ENCODE measurements around the gene ARL6IP1. TPM values are rescaled to one million over a fixed set of nuclear protein-coding genes. Genes with fewer than 3 reads are reported as not detected.

ARL6IP1 gene
- total and polyA plus RNA-seq, 5 donors from 2014 or later: 110 to 374 (median 281) TPM

- Histone ChIP-seq H3K27me3 (ENCODE audit: control insufficient read depth, insufficient read depth, low read length) (no peaks in the 10 kb centered on the region), H3K36me3 (ENCODE audit: control insufficient read depth, insufficient read depth, low read length) (peaks cover 43% of the 10 kb centered on the region), H3K27ac (ENCODE audit: insufficient read depth, low read length, poor library complexity, severe bottlenecking) (no peak overlapping the region), H3K4me1 (ENCODE audit: control insufficient read depth, insufficient read depth, low read length, poor library complexity, severe bottlenecking) (peaks cover 43% of the 10 kb centered on the region), H3K4me3 (ENCODE audit: low read depth, low read length) (peak overlapping the region; percentile 16), H3K9me3 (ENCODE audit: control insufficient read depth in 2 of 2, low read length in 2 of 2) (no peaks in the 10 kb centered on the region)
- Mint-ChIP-seq H3K4me1 (peaks cover 24 to 54% (median 41%) of the 10 kb centered on the region in 4 donors), H3K27ac (peak overlapping the region in 1 of 3 donors; percentile 0), H3K4me3 (peak overlapping the region in 1 of 4 donors; percentile 77), H3K36me3 (peaks cover 29% of the 10 kb centered on the region), H3K9me3 (no peaks in the 10 kb centered on the region), H3K27me3 (no peaks in the 10 kb centered on the region)
- ATAC-seq (ENCODE audit: low read depth in 2 of 2): no peak
- no peak for DNase-seq
These were observed 3.6 kb downstream of the ARL6IP1 start for GRCh38 chr16:18797746-18798145.

DNA sequence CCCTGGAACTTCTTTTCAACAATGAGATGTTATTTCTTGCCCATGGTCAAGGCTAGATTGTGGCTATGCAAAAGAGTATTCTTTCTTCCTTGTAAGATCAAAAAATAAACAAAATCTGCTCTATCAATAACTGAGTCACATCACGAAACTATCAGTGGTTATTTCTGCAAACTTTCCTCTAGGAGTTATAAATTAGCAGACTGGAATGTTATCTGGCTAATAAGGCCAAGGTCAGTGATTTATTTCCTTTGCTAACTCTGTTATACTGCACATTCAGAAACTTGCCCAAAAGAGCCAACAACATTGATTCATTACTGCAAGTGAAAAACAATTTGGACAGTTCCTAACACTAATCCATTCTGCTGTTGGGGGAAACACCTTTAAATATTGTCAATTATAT is 5.0 kb downstream of the ARL6IP1 start:
- Histone ChIP-seq H3K9me3 (ENCODE audit: control insufficient read depth in 2 of 2, low read length in 2 of 2) (no peaks in the 10 kb centered on the region), H3K27me3 (ENCODE audit: control insufficient read depth, insufficient read depth, low read length) (no peaks in the 10 kb centered on the region), H3K27ac (ENCODE audit: insufficient read depth, low read length, poor library complexity, severe bottlenecking) (no peak overlapping the region), H3K4me1 (ENCODE audit: control insufficient read depth, insufficient read depth, low read length, poor library complexity, severe bottlenecking) (peaks cover 32% of the 10 kb centered on the region), H3K4me3 (ENCODE audit: low read depth, low read length) (no peak overlapping the region), H3K36me3 (ENCODE audit: control insufficient read depth, insufficient read depth, low read length) (peaks cover 57% of the 10 kb centered on the region)
- no peak for DNase-seq
- H3K4me1 Mint-ChIP-seq: peaks cover 23 to 42% (median 39%) of the 10 kb centered on the region in 4 donors
- peak overlapping the region in 1 of 3 donors; percentile 44 for H3K27ac Mint-ChIP-seq
- H3K27me3 Mint-ChIP-seq: no peaks in the 10 kb centered on the region
- H3K4me3 Mint-ChIP-seq: peak overlapping the region in 1 of 4 donors; percentile 71
- H3K9me3 Mint-ChIP-seq: no peaks in the 10 kb centered on the region
- no peak for ATAC-seq (ENCODE audit: low read depth in 2 of 2)
- H3K36me3 Mint-ChIP-seq: peaks cover 31% of the 10 kb centered on the region

DNA sequence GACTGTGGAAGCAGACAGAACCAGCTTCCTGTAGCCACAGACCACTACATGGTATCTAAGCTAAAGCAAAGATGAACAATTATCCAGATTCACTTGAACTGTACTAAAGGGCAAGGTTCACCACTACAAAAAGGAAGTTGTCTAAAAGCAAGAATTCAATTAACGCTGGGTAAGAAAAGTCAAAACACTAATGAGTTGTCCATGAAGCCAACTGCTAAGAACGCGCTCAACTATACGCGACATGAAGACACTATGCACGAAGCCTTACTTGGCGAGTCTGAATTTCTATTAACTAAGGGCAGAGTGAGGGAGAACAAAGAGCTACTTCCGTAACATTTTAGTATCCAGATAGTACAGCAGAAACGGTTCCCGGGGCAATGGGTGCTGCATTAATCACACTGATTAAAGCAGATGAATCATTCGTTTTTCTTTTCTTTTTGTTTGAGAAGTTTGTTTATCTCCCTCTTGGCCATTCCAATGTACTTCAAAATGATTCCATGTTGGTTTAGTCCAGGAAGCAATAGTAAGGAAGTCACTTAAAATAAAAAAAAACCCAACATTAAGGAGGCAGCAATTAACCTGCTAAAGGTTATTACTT is 8.4 kb downstream of the ARL6IP1 start:
- H3K27ac ChIP-seq (ENCODE audit: insufficient read depth, low read length, poor library complexity, severe bottlenecking): no peak overlapping the region
- peaks cover 51% of the 10 kb centered on the region for H3K36me3 Mint-ChIP-seq
- DNase-seq: no peak
- H3K36me3 ChIP-seq (ENCODE audit: control insufficient read depth, insufficient read depth, low read length): peaks cover 61% of the 10 kb centered on the region
- no peak for ATAC-seq (ENCODE audit: low read depth in 2 of 2)
- H3K27ac Mint-ChIP-seq: peak overlapping the region in 1 of 3 donors; percentile 80
- peaks cover 15 to 37% (median 27%) of the 10 kb centered on the region in 4 donors for H3K4me1 Mint-ChIP-seq
- peak overlapping the region in 2 of 4 donors; percentile 62 to 70 for H3K4me3 Mint-ChIP-seq
- no peaks in the 10 kb centered on the region for H3K9me3 Mint-ChIP-seq
- no peak overlapping the region for H3K4me3 ChIP-seq (ENCODE audit: low read depth, low read length)
- no peaks in the 10 kb centered on the region for H3K27me3 Mint-ChIP-seq
- H3K9me3 ChIP-seq (ENCODE audit: control insufficient read depth in 2 of 2, low read length in 2 of 2): no peaks in the 10 kb centered on the region
- no peaks in the 10 kb centered on the region for H3K27me3 ChIP-seq (ENCODE audit: control insufficient read depth, insufficient read depth, low read length)
- H3K4me1 ChIP-seq (ENCODE audit: control insufficient read depth, insufficient read depth, low read length, poor library complexity, severe bottlenecking): peaks cover 19% of the 10 kb centered on the region

DNA sequence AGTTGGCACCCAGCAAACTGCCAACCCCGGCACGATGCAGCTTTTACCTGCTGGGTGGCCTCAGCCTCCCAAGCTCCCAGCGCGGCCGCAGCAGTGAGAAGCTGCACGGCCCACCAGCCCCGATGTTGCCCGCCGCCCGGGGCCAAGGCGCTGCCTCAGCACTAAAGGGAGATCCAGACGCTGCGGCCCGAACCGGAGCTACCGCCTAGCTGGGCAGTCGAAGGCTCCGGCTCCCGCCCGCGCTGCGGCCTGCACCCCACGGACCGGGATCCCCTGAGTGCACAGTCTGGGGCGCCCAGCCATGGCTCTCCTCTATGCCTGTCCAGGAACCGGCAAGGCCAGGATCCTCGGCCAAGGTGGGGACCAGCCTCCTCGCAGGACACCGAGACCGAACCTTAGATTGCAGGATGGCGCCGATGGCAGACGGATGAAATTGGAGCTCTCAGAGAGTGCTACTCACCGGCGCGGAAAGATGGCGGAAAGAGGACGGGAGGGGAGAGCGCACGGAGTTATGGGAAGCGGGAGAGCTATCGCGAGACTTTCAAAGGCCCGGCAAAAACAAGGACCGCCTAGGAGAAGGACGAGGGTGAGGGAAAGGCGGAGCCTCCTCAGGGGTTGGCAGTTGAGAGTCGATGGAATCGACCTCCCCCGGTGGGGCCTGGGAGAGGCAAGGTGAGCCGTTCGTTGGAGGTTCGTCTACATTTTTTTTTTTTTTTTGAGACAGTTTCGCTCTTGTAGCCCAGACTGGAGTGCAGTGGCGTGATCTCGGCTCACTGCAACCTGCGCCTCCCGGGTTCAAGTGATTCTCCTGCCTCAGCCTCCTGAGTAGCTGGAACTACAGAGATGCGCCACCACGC is 11.3 kb downstream of the ARL6IP1 start, which contains the start of gene RPS15A:
Gene RPS15A, minus strand, starts transcription at position 485 of the 857 bp plus-strand sequence. CDS start 1,221 bp downstream, outside the sequence.
- ATAC-seq (ENCODE audit: low read depth in 2 of 2) (peak; percentile 96 to 97), DNase-seq (peak; percentile 92 to 98 (median 94))
- Histone ChIP-seq H3K4me3 (ENCODE audit: low read depth, low read length) (peak within 1 kb of the TSS; percentile 99), H3K36me3 (ENCODE audit: control insufficient read depth, insufficient read depth, low read length) (peaks cover 66% of the 10 kb centered on the region), H3K27ac (ENCODE audit: insufficient read depth, low read length, poor library complexity, severe bottlenecking) (peak within 1 kb of the TSS; percentile 81), H3K9me3 (ENCODE audit: control insufficient read depth in 2 of 2, low read length in 2 of 2) (no peaks in the 10 kb centered on the region), H3K27me3 (ENCODE audit: control insufficient read depth, insufficient read depth, low read length) (no peaks in the 10 kb centered on the region), H3K4me1 (ENCODE audit: control insufficient read depth, insufficient read depth, low read length, poor library complexity, severe bottlenecking) (peaks cover 42% of the 10 kb centered on the region)
- Mint-ChIP-seq H3K36me3 (peaks cover 56% of the 10 kb centered on the region), H3K4me3 (peak within 1 kb of the TSS; percentile 89 to 99 (median 97)), H3K4me1 (peaks cover 24 to 53% (median 41%) of the 10 kb centered on the region in 4 donors), H3K9me3 (no peaks in the 10 kb centered on the region), H3K27me3 (no peaks in the 10 kb centered on the region), H3K27ac (peak within 1 kb of the TSS; percentile 95 to 99 (median 97))

GRCh38 chr16:18789515-18789849 is 11.9 kb downstream of the ARL6IP1 start:
- peaks cover 66% of the 10 kb centered on the region for H3K36me3 ChIP-seq (ENCODE audit: control insufficient read depth, insufficient read depth, low read length)
- H3K4me1 ChIP-seq (ENCODE audit: control insufficient read depth, insufficient read depth, low read length, poor library complexity, severe bottlenecking): peaks cover 48% of the 10 kb centered on the region
- Mint-ChIP-seq H3K27ac (peak overlapping the region; percentile 95 to 99 (median 97)), H3K4me3 (peak overlapping the region; percentile 89 to 99 (median 97)), H3K36me3 (peaks cover 62% of the 10 kb centered on the region), H3K27me3 (no peaks in the 10 kb centered on the region), H3K4me1 (peaks cover 29 to 59% (median 46%) of the 10 kb centered on the region in 4 donors), H3K9me3 (no peaks in the 10 kb centered on the region)
- no peaks in the 10 kb centered on the region for H3K27me3 ChIP-seq (ENCODE audit: control insufficient read depth, insufficient read depth, low read length)
- no peak for ATAC-seq (ENCODE audit: low read depth in 2 of 2)
- no peaks in the 10 kb centered on the region for H3K9me3 ChIP-seq (ENCODE audit: control insufficient read depth in 2 of 2, low read length in 2 of 2)
- H3K4me3 ChIP-seq (ENCODE audit: low read depth, low read length): peak overlapping the region; percentile 99
- H3K27ac ChIP-seq (ENCODE audit: insufficient read depth, low read length, poor library complexity, severe bottlenecking): peak overlapping the region; percentile 81
- DNase-seq: no peak

DNA sequence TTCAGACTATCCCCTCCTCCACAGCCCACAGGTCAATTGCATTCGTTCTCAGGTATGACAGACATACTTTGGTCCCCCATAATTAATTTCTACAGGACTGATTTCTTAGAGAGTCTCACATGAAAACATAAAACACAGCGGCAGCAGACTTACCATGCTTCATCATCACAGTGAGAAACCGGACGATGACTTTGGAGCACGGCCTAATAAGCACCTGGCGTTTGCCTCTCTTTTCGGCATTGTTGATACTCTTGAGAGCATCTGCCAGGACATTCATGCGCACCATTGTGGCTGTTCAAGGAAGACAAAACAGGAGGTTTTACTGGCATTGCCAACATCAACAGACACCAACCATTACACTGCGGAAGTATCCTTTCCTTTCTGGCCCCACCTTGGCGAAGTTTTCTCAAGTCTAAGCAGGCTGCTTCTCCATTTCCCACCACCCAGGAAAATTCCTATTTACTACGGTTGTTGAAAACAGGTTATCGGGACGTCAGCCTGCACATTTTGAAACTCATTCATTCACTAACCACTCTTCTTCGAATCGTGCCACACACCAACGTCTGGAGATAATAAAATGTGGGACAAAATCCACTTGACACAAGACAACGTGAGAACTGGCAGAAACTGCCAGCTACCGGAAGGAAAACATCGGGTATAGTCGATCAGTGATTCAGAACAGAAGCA is 12.4 kb downstream of the ARL6IP1 start:
- ATAC-seq (ENCODE audit: low read depth in 2 of 2) (no peak), DNase-seq (peak in 1 of 3 donors; percentile 41)
- Mint-ChIP-seq H3K4me3 (peak overlapping the region; percentile 89 to 99 (median 97)), H3K27me3 (no peaks in the 10 kb centered on the region), H3K9me3 (no peaks in the 10 kb centered on the region), H3K4me1 (peaks cover 31 to 62% (median 46%) of the 10 kb centered on the region in 4 donors), H3K27ac (peak overlapping the region; percentile 95 to 99 (median 97)), H3K36me3 (peaks cover 61% of the 10 kb centered on the region)
- Histone ChIP-seq H3K9me3 (ENCODE audit: control insufficient read depth in 2 of 2, low read length in 2 of 2) (no peaks in the 10 kb centered on the region), H3K27me3 (ENCODE audit: control insufficient read depth, insufficient read depth, low read length) (no peaks in the 10 kb centered on the region), H3K27ac (ENCODE audit: insufficient read depth, low read length, poor library complexity, severe bottlenecking) (peak overlapping the region; percentile 81), H3K36me3 (ENCODE audit: control insufficient read depth, insufficient read depth, low read length) (peaks cover 66% of the 10 kb centered on the region), H3K4me1 (ENCODE audit: control insufficient read depth, insufficient read depth, low read length, poor library complexity, severe bottlenecking) (peaks cover 52% of the 10 kb centered on the region), H3K4me3 (ENCODE audit: low read depth, low read length) (peak overlapping the region; percentile 99)

- peak overlapping the region; percentile 56 to 73 (median 67) for H3K4me3 Mint-ChIP-seq
These were observed 16.3 kb downstream of the ARL6IP1 start for GRCh38 chr16:18784917-18785623.

More at GRCh38 chr16:18784917-18785623, 16.3 kb downstream of the ARL6IP1 start:
- no peaks in the 10 kb centered on the region for H3K9me3 Mint-ChIP-seq
- H3K4me1 Mint-ChIP-seq: peaks cover 22 to 65% (median 51%) of the 10 kb centered on the region in 4 donors
- H3K27me3 Mint-ChIP-seq: no peaks in the 10 kb centered on the region
- Histone ChIP-seq H3K4me3 (ENCODE audit: low read depth, low read length) (peak overlapping the region; percentile 42), H3K27ac (ENCODE audit: insufficient read depth, low read length, poor library complexity, severe bottlenecking) (no peak overlapping the region), H3K4me1 (ENCODE audit: control insufficient read depth, insufficient read depth, low read length, poor library complexity, severe bottlenecking) (peaks cover 55% of the 10 kb centered on the region), H3K36me3 (ENCODE audit: control insufficient read depth, insufficient read depth, low read length) (peaks cover 60% of the 10 kb centered on the region), H3K9me3 (ENCODE audit: control insufficient read depth in 2 of 2, low read length in 2 of 2) (no peaks in the 10 kb centered on the region), H3K27me3 (ENCODE audit: control insufficient read depth, insufficient read depth, low read length) (no peaks in the 10 kb centered on the region)
- ATAC-seq (ENCODE audit: low read depth in 2 of 2) (no peak), DNase-seq (no peak)
- peaks cover 60% of the 10 kb centered on the region for H3K36me3 Mint-ChIP-seq
- H3K27ac Mint-ChIP-seq: peak overlapping the region; percentile 53 to 84 (median 60)

Measured in CD4-positive, CD25-positive, alpha-beta regulatory T cell (primary cell).